ENCODE results near the gene ZC3H7A. TPM values are rescaled to one million over a fixed set of nuclear protein-coding genes. Genes with fewer than 3 reads are reported as not detected.

Gene ZC3H7A
- total RNA-seq, 3 donors from 2014 or later = 42.4 to 61.2 (median 59.0) TPM

DNA sequence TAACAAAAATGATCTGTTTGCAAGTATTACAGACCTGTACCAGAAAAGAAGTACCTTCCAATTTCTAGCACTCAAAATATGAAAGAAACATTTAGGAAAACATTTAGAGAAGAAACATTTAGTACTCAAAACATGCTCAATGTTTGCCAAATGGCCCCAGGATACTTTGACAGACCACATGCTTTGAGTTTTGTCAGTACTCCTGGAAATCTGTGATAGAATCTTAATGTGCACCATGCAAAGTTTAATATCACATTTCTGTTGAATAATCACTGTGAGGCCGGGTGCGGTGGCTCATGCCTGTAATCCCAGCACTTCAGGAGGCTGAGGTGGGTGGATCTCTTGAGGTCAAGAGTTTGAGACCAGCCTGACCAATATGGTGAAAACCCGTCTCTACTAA, 8.5 kb upstream of the ZC3H7A start:
- Histone ChIP-seq H3K9me3 (no peaks in the 10 kb centered on the region), H3K4me3 (no peak overlapping the region), H3K36me3 (ENCODE audit: low read depth) (no peaks in the 10 kb centered on the region), H3K4me1 (ENCODE audit: low read depth) (no peaks in the 10 kb centered on the region)
- intact Hi-C loops (cut with DNase I, micrococcal nuclease) = no loop called here
- TF ChIP-seq, protein P1, sequence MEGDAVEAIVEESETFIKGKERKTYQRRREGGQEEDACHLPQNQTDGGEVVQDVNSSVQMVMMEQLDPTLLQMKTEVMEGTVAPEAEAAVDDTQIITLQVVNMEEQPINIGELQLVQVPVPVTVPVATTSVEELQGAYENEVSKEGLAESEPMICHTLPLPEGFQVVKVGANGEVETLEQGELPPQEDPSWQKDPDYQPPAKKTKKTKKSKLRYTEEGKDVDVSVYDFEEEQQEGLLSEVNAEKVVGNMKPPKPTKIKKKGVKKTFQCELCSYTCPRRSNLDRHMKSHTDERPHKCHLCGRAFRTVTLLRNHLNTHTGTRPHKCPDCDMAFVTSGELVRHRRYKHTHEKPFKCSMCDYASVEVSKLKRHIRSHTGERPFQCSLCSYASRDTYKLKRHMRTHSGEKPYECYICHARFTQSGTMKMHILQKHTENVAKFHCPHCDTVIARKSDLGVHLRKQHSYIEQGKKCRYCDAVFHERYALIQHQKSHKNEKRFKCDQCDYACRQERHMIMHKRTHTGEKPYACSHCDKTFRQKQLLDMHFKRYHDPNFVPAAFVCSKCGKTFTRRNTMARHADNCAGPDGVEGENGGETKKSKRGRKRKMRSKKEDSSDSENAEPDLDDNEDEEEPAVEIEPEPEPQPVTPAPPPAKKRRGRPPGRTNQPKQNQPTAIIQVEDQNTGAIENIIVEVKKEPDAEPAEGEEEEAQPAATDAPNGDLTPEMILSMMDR (IDR thresholded peaks at IDR 0.05) = no peak
- no peak for DNase-seq
- ATAC-seq = no peak

DNA sequence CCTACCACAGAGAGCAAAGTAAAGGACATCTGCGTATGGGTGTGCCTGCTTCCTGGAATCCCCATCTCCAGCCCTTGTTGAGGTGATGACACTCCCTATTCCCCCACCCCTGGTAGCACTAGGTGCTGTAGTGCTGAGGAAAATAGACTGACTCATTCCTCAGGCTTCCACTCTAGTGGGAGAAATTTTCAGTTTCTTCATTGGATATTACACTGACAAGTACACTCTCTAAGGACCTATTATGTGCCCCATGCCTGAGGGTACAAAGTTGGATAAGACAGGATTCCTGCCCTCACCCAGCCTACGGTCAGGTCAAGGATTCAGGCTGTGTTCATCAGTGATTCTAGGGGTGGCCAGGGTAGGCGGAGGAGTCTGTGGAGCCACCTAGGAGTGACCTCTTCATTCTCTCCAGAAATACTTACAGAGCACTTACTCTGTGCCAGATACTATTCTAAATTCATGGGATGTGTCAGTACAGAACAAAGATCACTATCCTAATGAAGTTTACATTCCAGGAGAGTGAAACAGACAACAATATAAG, 4.5 kb upstream of the ZC3H7A start:
- intact Hi-C loops (cut with DNase I, micrococcal nuclease) = no loop called here
- Histone ChIP-seq H3K36me3 (ENCODE audit: low read depth) (no peaks in the 10 kb centered on the region), H3K4me1 (ENCODE audit: low read depth) (peaks cover 16% of the 10 kb centered on the region), H3K9me3 (no peaks in the 10 kb centered on the region), H3K4me3 (no peak overlapping the region)
- ATAC-seq = no peak
- TF ChIP-seq, protein P1 (IDR thresholded peaks at IDR 0.05) = no peak
- DNase-seq = no peak

DNA sequence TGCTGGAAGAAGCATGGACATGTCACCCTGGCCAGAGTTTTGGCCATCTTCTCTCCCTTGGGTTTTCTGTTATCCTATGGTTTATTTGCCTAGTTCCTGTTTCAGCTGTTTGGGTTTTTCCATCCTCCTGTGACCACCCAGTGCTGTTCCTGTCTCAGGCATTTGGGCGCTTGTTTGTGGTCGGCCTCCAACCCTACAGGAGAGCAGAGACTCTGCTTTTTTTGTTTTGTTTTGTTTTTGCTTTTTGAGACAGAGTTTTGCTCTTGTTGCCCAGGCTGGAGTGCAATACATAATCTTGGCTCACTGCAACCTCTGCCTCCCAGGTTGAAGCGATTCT, 3.3 kb upstream of the ZC3H7A start:
- Histone ChIP-seq H3K36me3 (ENCODE audit: low read depth) (no peaks in the 10 kb centered on the region), H3K4me3 (no peak overlapping the region), H3K4me1 (ENCODE audit: low read depth) (peaks cover 23% of the 10 kb centered on the region), H3K9me3 (no peaks in the 10 kb centered on the region)
- intact Hi-C loops (cut with DNase I, micrococcal nuclease) = no loop called here
- ATAC-seq (no peak), DNase-seq (no peak)
- TF ChIP-seq, protein P1 (IDR thresholded peaks at IDR 0.05) = no peak

DNA sequence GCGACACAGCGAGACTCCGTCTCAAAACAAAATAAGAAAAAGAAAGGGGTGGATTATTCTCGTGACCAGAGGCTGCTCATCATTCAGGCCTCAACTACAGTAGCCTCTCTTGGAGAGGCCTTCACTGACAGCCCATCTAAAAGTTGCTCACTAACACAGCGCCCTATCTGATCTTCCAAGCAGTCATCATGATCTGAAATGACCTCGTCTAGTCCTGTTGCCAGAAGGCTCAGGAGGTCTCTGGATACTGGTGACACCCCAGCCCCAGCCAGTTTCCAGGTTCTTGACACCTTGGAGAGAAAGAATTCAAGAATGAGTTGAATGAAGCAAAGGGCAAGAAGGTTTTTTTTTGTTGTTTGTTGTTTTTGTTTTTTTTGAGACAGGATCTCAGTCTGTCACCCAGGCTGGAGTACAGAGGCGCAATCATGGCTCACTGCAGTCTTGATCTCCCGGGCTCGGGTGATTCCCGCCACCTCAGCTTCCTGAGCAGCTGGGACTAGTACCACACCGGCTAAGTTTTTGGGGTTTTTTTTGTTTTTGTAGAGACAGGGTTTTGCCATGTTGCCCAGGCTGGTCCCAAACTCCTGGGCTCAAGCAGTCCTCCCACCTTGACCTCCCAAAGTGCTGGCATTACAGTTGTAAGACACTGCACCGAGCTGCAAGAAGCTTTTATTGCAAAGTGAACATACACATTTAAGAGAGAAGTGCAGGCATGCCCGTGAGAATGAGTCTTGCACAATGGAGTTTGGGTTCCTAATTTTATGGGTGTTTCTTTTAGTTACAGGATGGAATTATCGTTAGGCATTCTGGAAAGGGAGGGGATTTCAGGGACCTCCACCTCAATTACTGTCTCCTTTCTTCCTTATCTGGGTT, 2.7 kb upstream of the ZC3H7A start:
- TF ChIP-seq, protein P1 (IDR thresholded peaks at IDR 0.05) = no peak
- no peak overlapping the region for H3K4me3 ChIP-seq
- intact Hi-C loops (cut with DNase I, micrococcal nuclease) = loop anchor here in 1 of 2 donors (5.0 kb wide), 1 partner anchor 57 kb away; the partner anchor contains the start of gene TXNDC11
- H3K36me3 ChIP-seq (ENCODE audit: low read depth) = no peaks in the 10 kb centered on the region
- H3K9me3 ChIP-seq = no peaks in the 10 kb centered on the region
- H3K4me1 ChIP-seq (ENCODE audit: low read depth) = peaks cover 28% of the 10 kb centered on the region
- ATAC-seq (no peak), DNase-seq (no peak)

DNA sequence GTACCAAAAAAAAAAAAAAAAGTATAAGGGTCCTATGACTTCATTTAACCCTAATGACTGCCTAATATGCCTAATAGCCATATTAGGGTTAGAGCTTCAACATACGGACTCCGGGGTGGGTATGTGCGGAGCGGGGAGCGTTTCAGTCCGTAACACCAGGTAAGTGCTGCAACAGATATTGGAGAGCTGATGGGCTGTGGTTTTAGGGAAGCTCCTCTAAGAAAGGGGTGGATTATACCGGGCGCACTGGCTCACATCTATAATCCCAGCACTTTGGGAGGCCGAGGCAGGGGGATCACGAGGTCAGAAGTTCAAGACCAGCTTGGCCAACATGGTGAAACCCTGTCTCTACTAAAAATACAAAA, 1.9 kb upstream of the ZC3H7A start:
- Histone ChIP-seq H3K36me3 (ENCODE audit: low read depth) (no peaks in the 10 kb centered on the region), H3K4me1 (ENCODE audit: low read depth) (peaks cover 28% of the 10 kb centered on the region), H3K9me3 (no peaks in the 10 kb centered on the region), H3K4me3 (no peak overlapping the region)
- ATAC-seq (no peak), DNase-seq (no peak)
- TF ChIP-seq, protein P1 (IDR thresholded peaks at IDR 0.05) = no peak
- intact Hi-C loops (cut with DNase I, micrococcal nuclease) = loop anchor here in 1 of 2 donors (5.0 kb wide), 1 partner anchor 57 kb away; the partner anchor contains the start of gene TXNDC11

Data from mucosa of descending colon (tissue), 3 donors.